ENCODE results near the gene CLP1. TPM values are rescaled to one million over a fixed set of nuclear protein-coding genes. Genes with fewer than 3 reads are reported as not detected.

Gene CLP1
- total RNA-seq, 1 experiment from 2014 or later, result 23.4 TPM

DNA sequence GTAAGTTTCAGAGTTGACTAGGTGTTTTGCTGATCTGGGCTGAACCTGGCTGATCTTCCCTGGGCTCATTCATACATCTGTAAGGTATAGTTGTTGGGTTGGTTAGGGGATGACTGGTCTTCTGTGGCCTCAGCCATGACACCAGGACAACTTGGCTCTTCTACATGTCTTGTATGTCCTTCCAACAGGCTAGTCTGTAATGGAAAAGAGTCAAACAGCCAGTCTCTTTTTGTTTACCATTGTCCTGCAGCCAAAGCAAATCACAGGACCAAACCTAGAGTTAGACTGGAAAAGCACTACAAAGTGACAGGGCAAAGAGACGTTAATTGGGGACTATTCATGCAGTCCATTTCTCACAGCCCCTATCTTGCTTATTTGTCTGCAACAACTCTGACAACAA is 42.3 kb upstream of the CLP1 start:
- no peaks in the 10 kb centered on the region for H3K9me2 ChIP-seq (ENCODE audit: insufficient read depth)
- no peak for DNase-seq
- H4K20me1 ChIP-seq (ENCODE audit: insufficient read depth), result no peaks in the 10 kb centered on the region
- POLR2A ChIA-PET (ENCODE audit: unreplicated experiment), result interaction anchor here (0.6 kb wide), 1 partner anchor 624 kb away, joined by 7 read pairs; no protein-coding TSS in a partner anchor
- BruUV-seq (replicated peaks), result no TSS peak
- H2AFZ ChIP-seq, result no peak overlapping the region
- H3K4me1 ChIP-seq (replicated peaks; ENCODE audit: insufficient read depth), result no peaks in the 10 kb centered on the region
- peaks cover 54% of the 10 kb centered on the region for H3K27me3 ChIP-seq (ENCODE audit: insufficient read depth, low read depth)
- no peak overlapping the region for H3K27ac ChIP-seq
- H3K9me3 ChIP-seq (ENCODE audit: insufficient read depth, low read depth), result no peaks in the 10 kb centered on the region; the same call in 1 of the 2 replicates
- no peaks in the 10 kb centered on the region for H3K36me3 ChIP-seq (ENCODE audit: low read depth)
- H3F3A ChIP-seq (ENCODE audit: insufficient read depth, low read depth), result no peaks in the 10 kb centered on the region
- intact Hi-C loops (cut with micrococcal nuclease; ENCODE audit: unreplicated experiment), result no loop called here
- H3K79me2 ChIP-seq (ENCODE audit: low read depth), result no peaks in the 10 kb centered on the region
- no peak overlapping the region for H3K4me2 ChIP-seq
- no peak overlapping the region for H3K4me3 ChIP-seq
- CTCF ChIA-PET, result interaction anchor here (0.6 kb wide), 1 partner anchor 27 kb away, joined by 3 read pairs; no protein-coding TSS in a partner anchor
- TF ChIP-seq, protein P1, sequence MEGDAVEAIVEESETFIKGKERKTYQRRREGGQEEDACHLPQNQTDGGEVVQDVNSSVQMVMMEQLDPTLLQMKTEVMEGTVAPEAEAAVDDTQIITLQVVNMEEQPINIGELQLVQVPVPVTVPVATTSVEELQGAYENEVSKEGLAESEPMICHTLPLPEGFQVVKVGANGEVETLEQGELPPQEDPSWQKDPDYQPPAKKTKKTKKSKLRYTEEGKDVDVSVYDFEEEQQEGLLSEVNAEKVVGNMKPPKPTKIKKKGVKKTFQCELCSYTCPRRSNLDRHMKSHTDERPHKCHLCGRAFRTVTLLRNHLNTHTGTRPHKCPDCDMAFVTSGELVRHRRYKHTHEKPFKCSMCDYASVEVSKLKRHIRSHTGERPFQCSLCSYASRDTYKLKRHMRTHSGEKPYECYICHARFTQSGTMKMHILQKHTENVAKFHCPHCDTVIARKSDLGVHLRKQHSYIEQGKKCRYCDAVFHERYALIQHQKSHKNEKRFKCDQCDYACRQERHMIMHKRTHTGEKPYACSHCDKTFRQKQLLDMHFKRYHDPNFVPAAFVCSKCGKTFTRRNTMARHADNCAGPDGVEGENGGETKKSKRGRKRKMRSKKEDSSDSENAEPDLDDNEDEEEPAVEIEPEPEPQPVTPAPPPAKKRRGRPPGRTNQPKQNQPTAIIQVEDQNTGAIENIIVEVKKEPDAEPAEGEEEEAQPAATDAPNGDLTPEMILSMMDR (conservative IDR thresholded peaks at IDR 0.05), result no peak
- TF ChIP-seq EZH2 (IDR thresholded peaks at IDR 0.05; ENCODE audit: low read depth), result no peak

GRCh38 chr11:57616595-57616994 is 41.0 kb upstream of the CLP1 start:
- Histone ChIP-seq H3K27me3 (ENCODE audit: insufficient read depth, low read depth) (peaks cover 41% of the 10 kb centered on the region), H3K9me3 (ENCODE audit: insufficient read depth, low read depth) (no peaks in the 10 kb centered on the region; the same call in 1 of the 2 replicates), H3K4me2 (no peak overlapping the region), H3F3A (ENCODE audit: insufficient read depth, low read depth) (no peaks in the 10 kb centered on the region), H3K4me1 (replicated peaks; ENCODE audit: insufficient read depth) (no peaks in the 10 kb centered on the region), H3K27ac (no peak overlapping the region), H4K20me1 (ENCODE audit: insufficient read depth) (no peaks in the 10 kb centered on the region), H3K4me3 (no peak overlapping the region), H3K79me2 (ENCODE audit: low read depth) (no peaks in the 10 kb centered on the region), H3K36me3 (ENCODE audit: low read depth) (no peaks in the 10 kb centered on the region), H2AFZ (no peak overlapping the region), H3K9me2 (ENCODE audit: insufficient read depth) (no peaks in the 10 kb centered on the region)
- intact Hi-C loops (cut with micrococcal nuclease; ENCODE audit: unreplicated experiment), result no loop called here
- DNase-seq, result no peak
- POLR2A ChIA-PET (ENCODE audit: unreplicated experiment), result no interaction called here
- BruUV-seq (replicated peaks), result no TSS peak
- TF ChIP-seq, protein P1 (conservative IDR thresholded peaks at IDR 0.05), result no peak
- no peak for TF ChIP-seq EZH2 (IDR thresholded peaks at IDR 0.05; ENCODE audit: low read depth)
- CTCF ChIA-PET, result no interaction called here

DNA sequence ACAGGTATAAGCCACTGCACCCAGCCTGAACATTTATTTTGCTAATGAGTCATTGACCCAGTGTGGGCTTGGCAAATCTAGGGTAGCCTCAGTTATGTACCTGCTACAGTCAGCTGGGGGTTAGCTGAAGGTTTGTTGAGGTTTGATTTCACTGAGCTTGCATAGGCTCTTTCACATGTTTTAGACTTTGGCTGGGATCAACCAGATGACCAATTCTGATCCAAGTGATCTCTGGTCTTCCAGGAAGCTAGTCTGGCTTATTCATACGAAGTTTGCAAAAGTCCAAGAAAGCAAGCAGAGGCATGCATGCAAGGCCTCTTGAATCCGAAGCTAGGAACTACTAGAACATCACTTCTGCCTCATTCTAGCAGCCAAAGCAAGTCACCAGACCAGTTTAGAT is 39.1 kb upstream of the CLP1 start:
- ChIA-PET POLR2A (ENCODE audit: unreplicated experiment) (no interaction called here), CTCF (no interaction called here)
- BruUV-seq (replicated peaks), result no TSS peak
- Histone ChIP-seq H3K4me3 (no peak overlapping the region), H3K79me2 (ENCODE audit: low read depth) (no peaks in the 10 kb centered on the region), H4K20me1 (ENCODE audit: insufficient read depth) (no peaks in the 10 kb centered on the region), H2AFZ (no peak overlapping the region), H3K9me2 (ENCODE audit: insufficient read depth) (no peaks in the 10 kb centered on the region), H3K27me3 (ENCODE audit: insufficient read depth, low read depth) (peaks cover 26% of the 10 kb centered on the region; the same call in 1 of the 2 replicates), H3K4me1 (replicated peaks; ENCODE audit: insufficient read depth) (no peaks in the 10 kb centered on the region), H3K27ac (no peak overlapping the region), H3K9me3 (ENCODE audit: insufficient read depth, low read depth) (no peaks in the 10 kb centered on the region; the same call in 1 of the 2 replicates), H3K36me3 (ENCODE audit: low read depth) (no peaks in the 10 kb centered on the region), H3F3A (ENCODE audit: insufficient read depth, low read depth) (no peaks in the 10 kb centered on the region), H3K4me2 (no peak overlapping the region)
- intact Hi-C loops (cut with micrococcal nuclease; ENCODE audit: unreplicated experiment), result no loop called here
- DNase-seq, result no peak
- TF ChIP-seq EZH2 (IDR thresholded peaks at IDR 0.05; ENCODE audit: low read depth), result no peak
- TF ChIP-seq, protein P1 (conservative IDR thresholded peaks at IDR 0.05), result no peak
